Mammary epithelial cell (primary cell): ENCODE measurements around the gene CHST5.

ENCODE experiments used
- CTCF ChIP-seq, 2 donors: IDR thresholded peaks in 1 of 2; conservative IDR thresholded peaks in 1 of 2; 2 replicates each; pipeline ENCODE4 v1.5.1; 2011 to 2012; ENCODE audit warnings: inconsistent platforms in 2 of 2, low read length in 2 of 2, mild to moderate bottlenecking in 2 of 2, control low read depth in 1 of 2, low read depth in 1 of 2; ENCODE audit not compliant: insufficient read depth in 1 of 2; ENCODE audit errors: extremely low read depth in 1 of 2
- EZH2 ChIP-seq: IDR thresholded peaks from 2 replicates; pipeline ENCODE4 v1.6.1; 2012; ENCODE audit warnings: low read length, inconsistent platforms, borderline replicate concordance

GRCh38 chr16:75481475-75481874 lies 54.4 kb downstream of the CHST5 start:
- TF ChIP-seq EZH2 = no peak
- no peak for TF ChIP-seq CTCF (conservative IDR thresholded peaks at IDR 0.05 in 1 of 2, IDR thresholded peaks at IDR 0.05 in 1 of 2; ENCODE audit: extremely low read depth in 1 of 2, insufficient read depth in 1 of 2, low read depth in 1 of 2, low read length in 2 of 2)
